ENCODE measurements around the gene CACNA1C.

GRCh38 chr12:2286047-2286446 is 233.3 kb downstream of the CACNA1C start:
- TF ChIP-seq CTCF (conservative IDR thresholded peaks at IDR 0.05; ENCODE audit: low read length) (no peak), EZH2phosphoT487 (IDR thresholded peaks at IDR 0.05; ENCODE audit: borderline replicate concordance, low read depth, low read length) (no peak)
